GM21360 (cell line): Measurements from ENCODE around the gene HCFC1.
A peak's percentile ranks its signal among the peaks of the same experiment; 100 is the strongest.

Experiments used
- ATAC-seq: cut with Tn5 transposase; IDR thresholded peaks from one replicate; pipeline ENCODE4 v1.9.1; 2021; ENCODE audit warnings: mild to moderate bottlenecking, moderate library complexity; ENCODE audit not compliant: unreplicated experiment

HCFC1 gene

GRCh38 chrX:153944140-153944799, 27.3 kb downstream of the HCFC1 start, which contains the start of gene RENBP:
Gene RENBP, minus strand, starts transcription at chrX:153944643. Its CDS starts 33 bp downstream, at chrX:153944610.
- no peak for ATAC-seq

- no peak for ATAC-seq
These were observed 30.0 kb downstream of the HCFC1 start for GRCh38 chrX:153941336-153942252.

DNA sequence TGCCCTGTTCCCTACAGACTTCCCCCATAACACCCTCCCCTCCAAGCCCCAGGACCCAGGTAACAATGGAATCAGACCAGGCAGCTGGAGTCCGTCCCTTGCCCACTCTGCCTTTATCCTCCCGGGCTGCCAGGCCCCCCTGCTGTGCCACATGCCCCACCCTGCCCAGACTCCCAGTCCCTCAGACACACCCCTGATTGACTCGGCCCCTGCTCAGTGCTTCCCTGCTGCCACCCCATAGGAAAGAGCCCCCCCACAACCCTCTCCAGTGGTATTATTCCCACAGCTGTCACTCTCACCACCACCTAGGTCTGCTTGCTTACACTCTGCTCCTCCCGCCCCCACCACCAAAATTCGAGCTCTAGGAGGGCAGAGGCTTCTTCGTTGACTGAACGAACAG, 32.0 kb downstream of the HCFC1 start:
- no peak for ATAC-seq

DNA sequence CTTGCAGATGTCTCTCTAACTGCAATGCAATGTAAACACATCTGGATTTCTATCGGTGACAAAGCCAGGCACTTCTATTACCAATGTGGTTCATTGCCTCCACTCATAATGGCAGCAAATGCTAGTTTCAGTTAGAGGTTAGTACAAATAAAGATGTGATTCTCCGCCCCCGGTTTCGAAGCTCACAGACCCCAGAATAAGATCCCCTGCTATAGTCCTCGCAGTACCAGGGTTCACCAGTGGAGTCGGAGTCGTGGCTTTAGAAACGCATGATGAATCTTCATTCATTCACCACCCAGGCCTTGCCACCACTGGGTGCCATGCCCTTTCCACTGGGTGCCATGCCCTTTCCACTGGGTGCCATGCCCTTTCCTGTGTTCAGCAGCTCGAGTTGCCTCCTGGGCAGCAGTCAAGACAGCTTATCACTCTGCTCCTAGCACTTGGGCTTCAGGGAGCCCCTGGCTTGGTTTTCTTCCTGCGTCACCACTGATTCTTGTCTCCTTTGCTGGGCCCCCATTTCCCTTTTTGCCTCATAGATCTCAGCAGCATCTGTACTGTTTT, 33.3 kb downstream of the HCFC1 start:
- no peak for ATAC-seq

- no peak for ATAC-seq
These were observed 34.6 kb downstream of the HCFC1 start for GRCh38 chrX:153937056-153937455.

DNA sequence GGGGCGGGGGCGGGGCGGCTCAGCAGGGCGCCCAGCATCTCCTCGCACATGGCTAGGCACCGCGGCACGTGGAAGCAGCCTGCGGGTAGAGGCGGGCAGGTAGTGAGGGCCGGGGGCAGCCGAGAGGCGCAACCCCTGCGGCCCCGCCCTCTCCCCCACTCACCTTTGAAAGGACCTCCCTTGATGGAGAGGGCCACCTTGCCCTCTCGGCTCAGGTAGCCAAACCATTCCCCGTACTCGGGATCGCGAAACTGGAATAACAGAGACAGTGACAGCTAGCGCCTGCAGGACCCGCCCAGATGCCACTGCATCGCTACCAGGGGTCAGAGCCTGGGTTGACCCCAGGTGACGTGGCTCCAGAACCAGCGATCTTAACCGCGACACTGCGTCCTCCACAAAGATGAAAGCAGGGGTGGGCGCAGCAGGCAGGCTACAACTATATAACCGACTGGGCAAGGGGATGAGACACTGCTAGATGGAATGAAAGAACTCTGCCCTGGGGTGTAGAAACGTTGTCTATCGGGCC, 36.2 kb downstream of the HCFC1 start:
- ATAC-seq: no peak

DNA sequence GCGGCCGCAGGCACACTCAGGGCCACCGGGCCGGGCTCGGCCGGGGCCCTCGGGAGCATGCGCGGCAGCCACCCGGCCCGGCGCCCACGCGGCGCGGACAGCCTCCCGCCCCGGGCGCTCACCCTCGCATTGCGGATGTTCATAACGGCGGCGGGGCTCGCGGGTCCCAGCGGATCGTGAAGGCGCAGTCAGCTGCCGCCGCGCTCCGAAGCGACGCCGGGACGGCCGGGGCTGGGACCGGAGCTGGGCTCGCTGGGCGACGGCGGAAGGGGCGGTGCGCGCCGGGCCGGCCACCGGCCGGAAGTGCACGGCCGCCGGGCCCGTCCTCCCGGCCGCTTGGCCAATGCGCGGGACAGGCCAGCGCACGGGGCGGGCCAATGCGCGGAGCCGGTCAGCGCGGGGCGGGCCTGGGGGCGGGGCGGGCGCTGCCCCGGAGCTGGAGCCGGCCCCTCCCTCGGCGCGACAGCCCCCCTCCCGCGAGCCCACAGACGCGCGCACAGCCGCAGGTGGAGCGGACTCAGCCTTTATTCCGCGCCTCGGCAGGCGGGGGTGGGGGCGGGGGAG, 36.8 kb downstream of the HCFC1 start, which contains the start of gene NAA10:
Gene NAA10, minus strand, starts transcription at position 276 of the 564 bp plus-strand sequence. Its CDS starts 133 bp downstream, at position 143.
- ATAC-seq: peak; percentile 61

DNA sequence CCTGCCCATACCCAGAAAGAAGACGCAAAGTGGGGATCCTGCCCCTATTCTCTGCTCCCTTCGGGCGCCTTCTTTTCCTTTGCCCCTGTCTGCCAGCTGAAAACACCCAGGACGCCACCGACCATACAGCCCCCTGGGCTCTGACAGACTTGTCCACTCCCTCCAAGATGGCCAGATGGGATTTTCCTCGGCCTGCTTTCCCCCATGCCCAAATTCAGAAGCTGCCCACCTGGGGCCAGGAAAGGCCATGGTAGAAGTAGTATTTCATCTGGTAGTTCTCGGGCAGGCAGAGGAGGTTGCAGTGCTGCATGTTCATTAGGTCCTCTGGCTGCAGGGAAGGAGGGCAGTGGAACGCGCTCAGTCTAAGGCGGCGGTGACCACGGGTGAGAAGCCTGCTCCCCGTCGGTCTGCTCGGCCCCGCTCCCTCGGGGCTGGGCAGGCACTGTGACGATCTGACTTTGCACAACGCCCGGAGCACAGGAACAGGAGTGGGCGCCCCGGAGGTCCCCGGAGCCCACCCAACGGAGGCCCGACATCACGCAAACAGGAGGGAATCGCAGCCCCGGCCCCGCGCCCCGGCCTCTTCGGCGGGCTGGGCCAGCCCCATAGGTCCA, 37.4 kb downstream of the HCFC1 start:
- no peak for ATAC-seq

GRCh38 chrX:153933748-153934147, 37.9 kb downstream of the HCFC1 start:
- no peak for ATAC-seq

GRCh38 chrX:153932220-153932915, 39.2 kb downstream of the HCFC1 start:
- no peak for ATAC-seq

- no peak for ATAC-seq
These were observed 39.9 kb downstream of the HCFC1 start for GRCh38 chrX:153931748-153932147.

DNA sequence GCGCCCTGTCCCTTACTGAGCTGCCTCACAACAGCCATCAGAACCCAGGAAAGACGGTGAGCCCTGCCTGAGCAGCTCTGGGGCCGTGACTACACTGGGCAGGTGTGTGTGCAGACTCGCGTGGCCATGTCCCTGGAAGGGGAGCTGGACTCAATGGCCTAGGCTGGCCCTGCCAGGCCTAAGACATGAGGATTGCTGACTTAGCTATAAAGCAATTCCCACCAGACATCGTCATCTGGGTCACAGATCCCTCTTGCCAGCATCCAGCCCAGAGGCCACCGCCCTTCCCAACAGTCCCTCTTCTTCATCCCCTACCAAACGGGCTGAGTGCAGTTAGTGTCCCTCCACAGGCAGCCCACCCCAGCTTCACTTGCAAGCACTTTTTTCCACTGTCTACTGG, 40.5 kb downstream of the HCFC1 start:
- ATAC-seq: no peak

- ATAC-seq: no peak
These were observed 41.4 kb downstream of the HCFC1 start for GRCh38 chrX:153930011-153930910.

GRCh38 chrX:153929576-153929975, 42.0 kb downstream of the HCFC1 start:
- no peak for ATAC-seq

DNA sequence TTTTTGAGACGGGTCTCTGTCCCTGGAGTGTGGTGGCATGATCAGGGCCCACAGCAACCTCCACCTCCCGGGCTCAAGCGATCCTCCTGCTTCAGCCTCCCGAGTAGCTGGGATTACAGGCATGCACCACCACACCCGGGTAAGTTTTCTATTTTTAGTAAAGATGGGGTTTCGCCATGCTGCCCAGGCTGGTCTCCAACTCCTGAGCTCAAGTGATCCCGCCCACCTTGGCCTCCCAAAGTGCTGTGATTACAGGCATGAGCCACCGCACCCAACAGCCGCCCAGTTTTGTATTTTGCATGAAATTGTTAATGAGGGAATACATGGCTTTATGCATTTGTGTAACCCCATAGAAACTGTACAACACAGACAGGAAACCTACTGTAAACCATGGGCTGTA, 42.8 kb downstream of the HCFC1 start:
- ATAC-seq: no peak

GRCh38 chrX:153927922-153928760, 43.5 kb downstream of the HCFC1 start:
- ATAC-seq: peak; percentile 64

GRCh38 chrX:153927672-153927921, 44.0 kb downstream of the HCFC1 start:
- no peak for ATAC-seq
